HL-60 (cell line): ENCODE data around the gene GTPBP3.
A peak's percentile ranks its signal among the peaks of the same experiment; 100 is the strongest.

ENCODE experiments used
- DNase-seq, 2 experiments: peaks; one replicate each; pipeline ENCODE4 v3.0.0-alpha.2; 2010 to 2020; ENCODE audit warnings: low read depth in 1 of 2, low spot score in 1 of 2
- H3K27ac ChIP-seq: fragments of 250-450 bp; sonication (Bioruptor Pico); replicated peaks from 2 replicates; pipeline ENCODE4 v1.5.1; 2020; ENCODE audit warnings: mild to moderate bottlenecking, moderate library complexity
- H3K27me3 ChIP-seq: fragments of 250-450 bp; sonication (Bioruptor Pico); 2 replicates; pipeline ENCODE4 v1.5.1; 2021; ENCODE audit warnings: mild to moderate bottlenecking, moderate library complexity; ENCODE audit not compliant: insufficient read depth, poor library complexity, severe bottlenecking
- H3K4me3 ChIP-seq: replicated peaks from 2 replicates; pipeline ENCODE4 v1.5.1; 2011; ENCODE audit warnings: mild to moderate bottlenecking, control low read depth, low read length; ENCODE audit not compliant: insufficient read depth
- CTCF ChIP-seq: IDR thresholded peaks from one replicate; pipeline ENCODE4 v1.5.1; 2011; ENCODE audit warnings: low read length, control low read depth, inconsistent platforms; ENCODE audit not compliant: insufficient read depth
- GABPA ChIP-seq: IDR thresholded peaks from 2 replicates; pipeline ENCODE4 v1.6.1; 2012; ENCODE audit warnings: low read depth
- POLR2AphosphoS5 ChIP-seq: IDR thresholded peaks from 2 replicates; pipeline ENCODE4 v1.6.1; 2012; ENCODE audit warnings: low read depth
- REST ChIP-seq: IDR thresholded peaks from 2 replicates; pipeline ENCODE4 v1.6.1; 2012; ENCODE audit warnings: low read depth; ENCODE audit not compliant: insufficient replicate concordance
- SPI1 ChIP-seq: IDR thresholded peaks from 2 replicates; pipeline ENCODE4 v1.6.1; 2012; ENCODE audit warnings: low read depth, mild to moderate bottlenecking, borderline replicate concordance

GTPBP3 gene

GRCh38 chr19:17303940-17304267, 33.4 kb upstream of the GTPBP3 start:
- H3K27ac ChIP-seq = no peak overlapping the region
- no peak overlapping the region for H3K4me3 ChIP-seq
- TF ChIP-seq REST (no peak), POLR2AphosphoS5 (no peak), GABPA (no peak), SPI1 (no peak), CTCF (no peak)
- no peak for DNase-seq
- no peaks in the 10 kb centered on the region for H3K27me3 ChIP-seq

DNA sequence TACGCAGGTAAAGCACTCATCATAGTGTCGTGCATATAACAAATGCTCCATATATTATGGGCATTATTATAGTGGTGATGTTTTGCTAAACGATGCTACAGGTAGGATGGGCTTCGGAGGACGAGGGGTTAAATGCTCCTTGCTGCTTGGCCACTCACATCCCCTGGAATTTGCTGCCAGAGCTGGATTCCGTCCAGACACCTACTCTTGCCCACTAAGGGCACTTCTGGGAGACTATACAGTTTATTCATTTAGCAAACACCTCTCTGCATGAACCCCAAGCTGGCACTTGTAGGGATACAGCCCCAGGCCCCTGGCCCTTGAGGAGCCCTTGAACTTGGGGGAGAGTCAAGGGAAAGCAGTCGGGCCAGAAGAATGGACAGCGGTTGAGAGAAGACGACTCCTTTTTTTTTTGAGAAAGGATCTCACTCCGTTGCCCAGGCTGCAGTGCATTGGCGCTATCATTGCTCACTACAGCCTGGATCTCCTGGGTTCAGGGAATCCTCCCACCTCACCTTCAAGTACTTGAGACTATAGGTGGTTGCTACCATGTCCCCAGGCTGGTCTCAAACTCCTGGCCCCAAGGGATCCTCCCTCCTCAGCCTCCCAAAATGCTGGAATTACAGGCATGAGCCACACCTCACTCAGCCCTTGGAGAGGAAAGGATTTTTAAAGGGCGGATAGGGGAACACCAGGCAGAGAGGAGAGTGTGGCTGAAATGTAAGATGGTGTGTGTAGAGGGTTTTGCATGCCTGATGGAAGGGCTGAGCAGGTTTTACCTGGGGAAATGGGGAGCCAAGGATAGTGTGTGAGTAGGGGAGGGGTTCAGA, 32.8 kb upstream of the GTPBP3 start:
- TF ChIP-seq REST (no peak), GABPA (no peak), CTCF (no peak), SPI1 (no peak), POLR2AphosphoS5 (no peak)
- Histone ChIP-seq H3K4me3 (no peak overlapping the region), H3K27ac (no peak overlapping the region; the same call in 1 of the 2 replicates), H3K27me3 (no peaks in the 10 kb centered on the region)
- no peak for DNase-seq

DNA sequence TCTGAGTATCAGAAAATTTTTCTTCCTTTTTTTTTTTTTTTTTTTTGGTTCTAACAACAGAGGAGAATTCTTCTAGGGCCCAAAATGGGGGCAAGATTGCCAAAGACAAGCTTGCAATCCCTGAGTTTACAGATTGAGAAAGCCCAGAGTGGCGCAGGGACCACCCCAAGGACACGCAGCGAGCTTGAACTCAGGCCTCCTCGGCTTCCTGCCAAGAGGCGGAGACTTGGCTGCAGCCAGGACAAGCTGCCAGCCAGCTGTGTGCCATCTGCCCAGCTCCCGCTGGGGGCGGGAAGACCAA, 32.2 kb upstream of the GTPBP3 start:
- Histone ChIP-seq H3K27ac (peak overlapping the region; percentile 25; the same call in 1 of the 2 replicates), H3K27me3 (no peaks in the 10 kb centered on the region), H3K4me3 (no peak overlapping the region)
- no peak for DNase-seq
- TF ChIP-seq POLR2AphosphoS5 (no peak), REST (no peak), CTCF (no peak), SPI1 (no peak), GABPA (no peak)
